GM18519 (cell line): ENCODE data around the gene NTHL1.

Source experiments
- ATAC-seq: cut with Tn5 transposase; IDR thresholded peaks from one replicate; pipeline ENCODE4 v1.9.1; 2021; ENCODE audit warnings: mild to moderate bottlenecking, moderate library complexity; ENCODE audit not compliant: unreplicated experiment, low FRiP score

Gene NTHL1

DNA sequence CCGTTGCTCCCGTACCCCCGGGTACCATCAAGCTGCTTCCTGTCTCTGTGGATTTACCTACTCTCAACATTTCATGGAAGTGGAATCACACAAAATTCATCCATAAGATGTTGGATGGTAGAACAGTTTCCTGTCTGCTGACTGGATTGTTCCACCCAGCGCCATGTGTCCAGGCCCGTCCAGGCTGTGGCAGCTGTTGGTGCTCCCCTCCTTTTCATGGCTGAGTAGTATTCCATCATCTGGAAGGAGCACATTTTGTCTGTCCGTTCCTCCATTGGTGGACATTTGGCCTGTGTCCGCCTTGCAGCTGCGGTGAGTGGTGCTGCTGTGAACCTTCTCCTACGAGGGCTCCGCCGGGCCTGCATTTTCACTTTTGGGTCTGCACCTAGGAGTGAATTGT lies 18.5 kb upstream of the NTHL1 start:
- no peak for ATAC-seq

DNA sequence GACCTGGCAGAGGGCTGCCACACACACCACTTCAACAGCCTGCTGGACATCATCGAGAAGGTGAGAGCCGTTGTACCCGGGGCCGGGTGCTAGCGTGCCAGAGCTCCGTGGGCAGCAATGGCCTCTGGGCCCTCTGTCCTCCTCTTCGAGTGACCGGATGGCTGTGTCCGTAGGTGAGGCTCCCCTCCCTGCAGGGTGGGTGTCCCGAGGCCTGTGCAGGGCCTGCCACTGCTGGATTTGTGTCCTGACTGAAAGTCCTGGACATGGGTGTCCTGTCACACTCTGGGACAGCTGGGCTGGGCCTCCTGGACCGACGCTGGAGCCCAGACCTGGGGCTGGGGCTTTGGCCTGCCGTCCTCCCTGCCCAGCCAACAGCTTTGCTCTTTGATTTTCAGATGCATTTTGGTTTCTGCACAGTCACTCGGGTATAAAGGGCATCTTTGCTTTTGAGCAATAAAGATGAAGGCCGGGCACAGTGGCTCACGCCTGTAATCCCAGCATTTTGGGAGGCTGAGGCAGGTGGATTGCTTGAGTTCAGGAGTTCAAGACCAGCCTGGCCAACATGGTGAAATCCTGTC lies 16.8 kb upstream of the NTHL1 start:
- no peak for ATAC-seq

GRCh38 chr16:2063861-2064260 lies 16.2 kb upstream of the NTHL1 start:
- ATAC-seq: no peak

DNA sequence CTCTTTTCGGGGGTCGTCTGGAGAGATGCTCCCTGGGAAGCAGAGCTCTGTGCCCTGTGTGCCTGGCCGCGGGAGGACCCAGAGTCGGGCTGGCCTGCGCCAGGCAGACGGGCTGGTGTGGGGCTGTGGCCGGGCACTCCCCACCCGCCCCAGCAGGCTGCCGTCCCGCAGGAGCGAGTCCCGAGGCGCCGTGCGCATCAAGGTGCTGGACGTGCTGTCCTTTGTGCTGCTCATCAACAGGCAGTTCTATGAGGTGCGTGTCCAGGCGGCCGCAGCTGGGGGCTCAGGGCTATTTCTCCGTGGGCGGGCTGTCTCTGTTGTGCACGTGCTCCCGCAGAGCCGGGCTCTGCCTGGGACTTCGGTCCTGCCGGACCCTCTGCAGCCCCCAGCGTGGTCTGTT lies 15.2 kb upstream of the NTHL1 start:
- no peak for ATAC-seq

GRCh38 chr16:2061526-2061925 lies 13.9 kb upstream of the NTHL1 start:
- no peak for ATAC-seq

DNA sequence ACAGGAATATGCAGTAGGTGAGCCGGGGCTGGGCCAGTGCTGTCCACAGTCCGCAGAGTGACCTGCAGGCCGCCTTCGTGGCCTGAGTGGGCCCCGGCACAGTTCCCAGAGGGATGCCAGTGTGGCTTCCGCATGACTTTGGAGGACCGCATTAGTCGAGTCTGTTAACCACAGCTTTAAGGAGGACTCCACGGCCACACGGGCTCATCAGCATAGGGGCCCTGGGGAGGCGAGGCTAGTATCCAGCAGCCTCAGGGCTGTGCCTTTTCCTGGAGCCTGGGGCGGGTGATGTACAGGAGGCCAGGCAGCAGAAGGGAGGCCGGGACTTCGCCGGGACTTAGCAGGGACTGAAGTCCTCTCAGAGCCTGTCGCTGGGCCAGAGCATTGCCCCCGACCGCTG lies 13.4 kb upstream of the NTHL1 start:
- no peak for ATAC-seq

DNA sequence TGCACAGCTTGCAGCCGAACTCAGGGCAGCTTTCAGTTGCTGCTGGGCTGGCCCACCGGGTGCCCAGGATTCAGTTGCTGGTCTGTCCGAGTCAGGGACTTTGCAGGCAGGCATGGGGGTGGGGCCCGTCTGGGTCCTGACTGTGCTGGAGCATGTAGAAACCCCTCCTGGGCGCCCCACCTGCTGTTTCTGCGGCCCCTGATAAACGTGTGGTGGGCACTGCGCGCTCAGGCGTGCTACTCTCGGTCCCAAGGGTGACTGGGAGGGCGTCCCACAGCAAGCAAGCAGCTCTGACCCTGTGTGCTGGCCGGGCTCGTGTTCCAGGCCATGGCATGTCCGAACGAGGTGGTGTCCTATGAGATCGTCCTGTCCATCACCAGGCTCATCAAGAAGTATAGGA lies 12.7 kb upstream of the NTHL1 start:
- ATAC-seq: no peak

- ATAC-seq: no peak
Observed at GRCh38 chr16:2058872-2059271, 11.2 kb upstream of the NTHL1 start.

DNA sequence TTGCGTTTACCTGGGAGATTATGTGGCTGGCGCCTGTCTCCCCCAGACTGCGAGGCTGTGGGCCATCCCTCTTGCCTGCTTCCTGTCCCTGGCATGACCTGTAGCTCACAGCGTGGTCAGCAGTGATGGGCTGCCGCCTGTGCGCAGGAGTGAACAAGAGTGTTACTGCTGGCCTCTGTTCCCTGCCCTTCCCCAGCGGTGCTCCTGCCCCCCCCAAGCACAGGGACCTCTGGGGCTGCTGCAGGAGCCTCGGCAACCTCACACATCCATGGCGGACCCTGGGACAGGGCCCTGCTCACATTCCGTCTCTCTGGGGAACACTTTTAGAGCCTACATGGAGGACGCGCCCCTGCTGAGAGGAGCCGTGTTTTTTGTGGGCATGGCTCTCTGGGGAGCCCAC lies 10.8 kb upstream of the NTHL1 start:
- no peak for ATAC-seq

GRCh38 chr16:2057438-2057837 lies 9.8 kb upstream of the NTHL1 start:
- no peak for ATAC-seq

DNA sequence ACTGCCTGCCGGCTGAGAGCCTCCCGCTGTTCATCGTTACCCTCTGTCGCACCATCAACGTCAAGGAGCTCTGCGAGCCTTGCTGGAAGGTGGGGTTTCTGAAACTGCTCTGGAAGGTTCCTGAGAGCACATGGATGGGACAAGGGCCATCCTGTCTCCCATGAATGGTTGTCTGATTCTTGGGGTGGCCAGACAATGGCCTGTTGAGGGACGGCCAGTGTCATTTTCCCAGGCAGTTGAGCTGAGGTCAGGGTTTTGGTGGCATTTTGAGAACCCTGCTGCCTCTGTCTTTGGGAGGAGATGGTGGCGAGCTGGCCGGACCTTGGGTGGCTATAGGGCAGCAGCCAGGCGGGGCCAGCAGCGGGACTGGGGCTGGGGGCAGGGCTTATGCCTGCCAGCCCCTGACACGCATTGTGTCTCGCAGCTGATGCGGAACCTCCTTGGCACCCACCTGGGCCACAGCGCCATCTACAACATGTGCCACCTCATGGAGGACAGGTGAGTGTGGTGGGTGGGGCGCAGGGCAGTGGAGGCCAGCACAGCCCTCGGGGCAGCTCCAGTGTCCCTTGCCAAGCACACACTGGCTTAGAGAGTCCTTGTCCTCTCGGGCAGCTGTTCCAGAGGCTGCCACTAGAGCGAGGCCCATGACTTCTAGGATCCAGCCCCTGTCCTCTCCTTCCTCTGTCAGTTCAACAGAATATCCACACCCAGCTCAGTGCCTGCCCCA lies 9.2 kb upstream of the NTHL1 start:
- no peak for ATAC-seq

GRCh38 chr16:2056077-2056476 lies 8.4 kb upstream of the NTHL1 start:
- ATAC-seq: no peak

- no peak for ATAC-seq
Observed at GRCh38 chr16:2054543-2055245, 7.1 kb upstream of the NTHL1 start.

GRCh38 chr16:2053897-2054296 lies 6.3 kb upstream of the NTHL1 start:
- no peak for ATAC-seq

DNA sequence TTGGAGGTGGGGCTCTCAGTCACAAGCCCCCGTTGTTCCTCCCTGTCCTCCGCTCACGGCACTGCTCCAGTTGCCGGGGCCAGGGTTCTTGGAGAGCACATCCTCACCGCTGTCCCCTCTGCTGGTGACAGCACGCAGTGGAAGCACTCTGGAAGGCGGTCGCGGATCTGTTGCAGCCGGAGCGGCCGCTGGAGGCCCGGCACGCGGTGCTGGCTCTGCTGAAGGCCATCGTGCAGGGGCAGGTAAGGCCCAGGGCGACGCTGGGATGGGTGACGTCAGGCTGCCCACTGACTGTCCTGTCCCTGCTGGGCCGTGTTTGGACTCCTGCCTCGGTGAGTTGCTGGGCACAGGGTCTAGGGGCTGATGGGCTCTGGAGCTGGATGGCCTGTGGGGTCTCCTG lies 5.6 kb upstream of the NTHL1 start:
- no peak for ATAC-seq

DNA sequence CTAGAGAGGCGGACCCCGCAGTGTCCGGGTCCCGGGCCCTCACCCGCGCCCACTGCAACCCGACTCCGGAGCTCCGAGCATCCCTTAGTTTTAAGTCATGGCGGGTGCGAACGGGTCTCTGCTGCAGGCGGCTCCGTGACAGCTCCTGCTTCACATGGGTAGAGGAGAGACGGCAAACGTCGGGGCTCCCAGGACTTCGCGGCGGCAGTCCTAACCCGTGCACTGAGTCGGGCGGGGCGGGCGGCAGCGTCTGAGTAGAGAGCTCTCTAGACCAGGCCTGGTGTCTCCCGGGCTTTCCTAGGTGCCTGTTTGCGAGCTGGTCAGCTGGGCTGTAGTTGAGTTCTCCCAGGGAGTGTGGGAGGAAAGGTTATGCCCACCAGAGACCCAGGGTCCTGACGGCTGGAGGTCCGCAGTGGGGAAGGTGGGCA lies 496 bp upstream of the NTHL1 start:
- no peak for ATAC-seq

DNA sequence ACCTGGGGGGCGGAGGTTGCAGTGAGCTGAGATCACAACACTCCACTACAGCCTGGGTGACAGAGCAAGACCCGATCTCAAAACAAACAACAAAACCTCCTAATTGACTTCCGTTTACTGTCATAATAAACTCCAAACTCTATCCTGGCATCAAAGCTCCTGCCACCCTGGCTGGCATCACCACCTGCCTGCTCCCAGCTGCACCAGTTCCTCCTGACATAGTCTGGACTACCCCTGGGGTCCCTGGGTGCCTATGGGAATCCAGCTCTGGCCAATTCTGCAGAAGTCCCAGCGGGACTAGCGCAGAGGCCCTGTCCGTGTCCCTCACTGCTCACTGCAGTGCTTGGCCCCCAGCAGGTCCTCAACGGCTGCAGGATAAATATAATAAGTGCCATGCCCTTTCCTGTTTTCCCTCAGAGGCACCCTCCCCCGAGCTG lies 723 bp downstream of the NTHL1 start:
- no peak for ATAC-seq

DNA sequence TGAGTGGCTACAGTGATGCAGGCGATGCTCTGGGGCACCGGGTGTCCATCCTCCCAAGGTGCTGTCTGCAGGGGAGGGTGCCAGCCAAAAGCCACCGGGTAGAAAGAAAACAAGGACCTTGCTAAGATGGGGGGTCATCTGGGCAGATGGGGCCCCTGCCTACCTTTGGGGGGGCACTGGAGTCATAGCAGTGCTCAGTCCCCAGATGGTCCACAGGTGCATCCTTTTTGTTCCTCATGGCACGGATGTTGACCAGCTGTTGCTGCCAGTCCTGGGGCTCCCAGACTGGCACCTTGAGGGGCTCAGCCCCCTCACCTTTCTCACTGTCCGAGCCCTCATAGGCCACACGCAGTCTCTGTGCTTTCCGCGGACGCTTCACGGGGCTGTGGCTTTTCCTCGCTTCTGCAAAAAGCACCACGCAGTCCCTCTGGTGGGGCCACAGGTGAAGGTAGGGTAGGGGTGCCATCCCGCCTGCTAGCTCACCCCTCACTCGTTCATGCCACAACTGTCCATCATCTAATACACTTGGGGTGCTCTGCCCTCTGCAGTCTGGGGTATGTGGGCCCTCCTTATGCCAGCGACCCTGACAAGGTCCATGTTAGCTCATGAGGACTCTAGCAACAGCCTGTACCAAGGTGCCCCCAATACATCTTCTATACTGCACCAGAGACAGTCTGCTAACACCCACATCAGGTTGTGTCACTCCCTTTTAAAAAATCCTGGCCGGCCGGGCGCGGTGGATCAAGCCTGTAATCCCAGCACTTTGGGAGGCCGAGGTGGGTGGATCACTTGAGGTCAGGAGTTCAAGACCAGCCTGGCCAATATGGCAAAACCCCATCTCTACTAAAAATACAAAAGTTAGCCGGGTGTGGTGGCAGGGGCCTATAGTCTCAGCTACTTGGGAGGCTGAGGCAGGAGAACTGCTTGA lies 1.4 kb downstream of the NTHL1 start:
- ATAC-seq: no peak

DNA sequence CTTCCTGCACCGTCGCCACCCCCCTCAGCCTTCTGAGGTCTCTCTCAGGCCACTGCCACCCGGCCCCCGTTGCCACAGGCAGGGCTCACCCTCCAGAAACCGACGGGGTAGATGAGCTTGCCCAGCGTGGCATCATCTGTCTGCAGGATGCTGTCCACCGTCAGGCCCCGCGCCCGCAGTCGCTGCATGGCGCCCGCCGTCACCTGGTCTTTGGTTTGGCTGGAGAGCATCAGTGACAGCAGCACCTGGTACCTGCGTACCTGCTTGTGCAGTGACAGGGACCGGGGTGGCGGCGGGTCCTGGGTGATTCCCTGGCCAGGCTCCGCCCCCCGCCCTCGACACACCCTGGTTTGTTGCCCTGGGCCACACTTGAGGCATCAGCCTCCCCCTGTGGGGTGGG lies 3.1 kb downstream of the NTHL1 start:
- ATAC-seq: no peak

DNA sequence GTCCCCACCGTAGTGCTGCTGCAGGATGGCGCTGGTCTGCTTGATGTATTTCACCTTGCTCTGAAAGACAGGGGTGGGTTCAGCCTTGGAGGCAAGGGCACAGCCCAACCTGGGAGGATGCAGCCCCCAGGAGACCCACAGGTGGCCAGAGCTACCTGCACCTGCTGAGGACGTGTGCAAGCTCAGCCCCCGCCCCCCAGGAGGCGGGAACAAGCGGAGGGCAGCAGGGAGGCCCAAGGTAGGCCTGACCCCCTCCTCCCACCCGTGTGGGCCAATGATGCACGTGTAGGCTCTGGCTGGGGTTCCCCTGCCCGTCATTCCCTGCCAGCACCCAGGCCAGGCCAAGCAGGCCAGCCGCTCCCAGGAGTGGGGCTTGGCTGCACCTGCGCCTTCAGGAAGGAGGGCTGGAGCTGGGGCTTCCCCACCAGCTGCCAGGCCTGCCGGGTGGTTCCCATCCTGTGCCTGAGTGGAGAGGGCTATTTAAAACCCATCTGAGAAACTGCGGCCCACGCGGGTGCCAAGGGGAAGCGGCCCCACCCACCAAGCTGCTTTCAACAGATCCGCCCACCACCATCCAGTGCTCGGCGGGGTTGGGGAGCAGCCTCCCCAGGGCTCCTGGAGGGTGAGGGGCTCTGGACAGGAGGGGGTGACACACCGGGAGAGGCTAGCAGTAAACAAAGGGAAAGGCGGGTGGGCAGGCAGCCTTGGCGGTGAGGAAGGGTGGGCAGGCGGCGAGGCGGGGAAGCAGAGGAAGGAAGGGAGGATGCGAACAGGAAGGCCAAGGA lies 3.8 kb downstream of the NTHL1 start:
- ATAC-seq: no peak
